Endothelial cell (in vitro differentiated cells): ENCODE data around the gene ZNF175. TPM values are rescaled to one million over a fixed set of nuclear protein-coding genes. Genes with fewer than 3 reads are reported as not detected.
A peak's percentile ranks its signal among the peaks of the same experiment; 100 is the strongest.

Experiments used
- DNase-seq: peaks from one replicate; pipeline ENCODE4 v3.0.0; 2021; ENCODE audit warnings: low spot score
- H3K27ac Mint-ChIP-seq: one replicate; pipeline ENCODE4 v1.8.0; 2021; ENCODE audit warnings: mixed read lengths, inconsistent platforms; ENCODE audit not compliant: unreplicated experiment
- H3K27me3 Mint-ChIP-seq: one replicate; pipeline ENCODE4 v1.8.0; 2021; ENCODE audit warnings: mild to moderate bottlenecking, moderate library complexity, mixed read lengths, inconsistent platforms; ENCODE audit not compliant: unreplicated experiment
- H3K36me3 Mint-ChIP-seq: one replicate; pipeline ENCODE4 v1.8.0; 2021; ENCODE audit warnings: mild to moderate bottlenecking, low read depth, mixed read lengths, inconsistent platforms; ENCODE audit not compliant: unreplicated experiment
- H3K4me1 Mint-ChIP-seq: one replicate; pipeline ENCODE4 v1.8.0; 2021; ENCODE audit warnings: mild to moderate bottlenecking, mixed read lengths, inconsistent platforms; ENCODE audit not compliant: unreplicated experiment
- H3K4me3 Mint-ChIP-seq: one replicate; pipeline ENCODE4 v1.8.0; 2021; ENCODE audit warnings: mild to moderate bottlenecking, mixed read lengths, inconsistent platforms; ENCODE audit not compliant: unreplicated experiment
- H3K9me3 Mint-ChIP-seq: one replicate; pipeline ENCODE4 v1.8.0; 2021; ENCODE audit warnings: mixed read lengths, inconsistent platforms; ENCODE audit not compliant: unreplicated experiment
- total RNA-seq: library from RNA; stranded (reverse); fragmentation: NEBNext Ultra II Directional; extraction: Animal tissue kit (Norgen Biotek cat#: 25700); gene quantifications from one replicate; pipeline ENCODE4 v1.2.1, GENCODE V29; 2021; ENCODE audit not compliant: unreplicated experiment
- TF ChIP-seq, protein P1 (sequence below): fragments of 200-600 bp; sonication (generic); IDR thresholded peaks from one replicate; pipeline ENCODE4 v1.5.0; 2021; ENCODE audit warnings: antibody characterized with exemption; ENCODE audit not compliant: unreplicated experiment

The ZNF175 gene
- total RNA-seq, 1 donor from 2014 or later, result 18.3 TPM

- Mint-ChIP-seq H3K27me3 (peaks cover 22% of the 10 kb centered on the region), H3K4me3 (peak overlapping the region; percentile 62), H3K4me1 (peaks cover 54% of the 10 kb centered on the region), H3K9me3 (no peaks in the 10 kb centered on the region), H3K27ac (no peak overlapping the region), H3K36me3 (no peaks in the 10 kb centered on the region)
- no peak for DNase-seq
- TF ChIP-seq, protein P1, sequence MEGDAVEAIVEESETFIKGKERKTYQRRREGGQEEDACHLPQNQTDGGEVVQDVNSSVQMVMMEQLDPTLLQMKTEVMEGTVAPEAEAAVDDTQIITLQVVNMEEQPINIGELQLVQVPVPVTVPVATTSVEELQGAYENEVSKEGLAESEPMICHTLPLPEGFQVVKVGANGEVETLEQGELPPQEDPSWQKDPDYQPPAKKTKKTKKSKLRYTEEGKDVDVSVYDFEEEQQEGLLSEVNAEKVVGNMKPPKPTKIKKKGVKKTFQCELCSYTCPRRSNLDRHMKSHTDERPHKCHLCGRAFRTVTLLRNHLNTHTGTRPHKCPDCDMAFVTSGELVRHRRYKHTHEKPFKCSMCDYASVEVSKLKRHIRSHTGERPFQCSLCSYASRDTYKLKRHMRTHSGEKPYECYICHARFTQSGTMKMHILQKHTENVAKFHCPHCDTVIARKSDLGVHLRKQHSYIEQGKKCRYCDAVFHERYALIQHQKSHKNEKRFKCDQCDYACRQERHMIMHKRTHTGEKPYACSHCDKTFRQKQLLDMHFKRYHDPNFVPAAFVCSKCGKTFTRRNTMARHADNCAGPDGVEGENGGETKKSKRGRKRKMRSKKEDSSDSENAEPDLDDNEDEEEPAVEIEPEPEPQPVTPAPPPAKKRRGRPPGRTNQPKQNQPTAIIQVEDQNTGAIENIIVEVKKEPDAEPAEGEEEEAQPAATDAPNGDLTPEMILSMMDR, result no peak
Observed at GRCh38 chr19:51549533-51550324, 21.4 kb upstream of the ZNF175 start.

GRCh38 chr19:51550848-51551672 is 20.0 kb upstream of the ZNF175 start:
- Mint-ChIP-seq H3K4me1 (peaks cover 46% of the 10 kb centered on the region), H3K4me3 (no peak overlapping the region), H3K27ac (no peak overlapping the region), H3K27me3 (peaks cover 22% of the 10 kb centered on the region), H3K9me3 (no peaks in the 10 kb centered on the region), H3K36me3 (no peaks in the 10 kb centered on the region)
- DNase-seq, result no peak
- TF ChIP-seq, protein P1, result no peak

- Mint-ChIP-seq H3K4me1 (peaks cover 38% of the 10 kb centered on the region), H3K27ac (no peak overlapping the region), H3K36me3 (no peaks in the 10 kb centered on the region), H3K9me3 (no peaks in the 10 kb centered on the region), H3K4me3 (no peak overlapping the region), H3K27me3 (peaks cover 22% of the 10 kb centered on the region)
- TF ChIP-seq, protein P1, result no peak
- no peak for DNase-seq
Observed at GRCh38 chr19:51551673-51552432, 19.2 kb upstream of the ZNF175 start.

DNA sequence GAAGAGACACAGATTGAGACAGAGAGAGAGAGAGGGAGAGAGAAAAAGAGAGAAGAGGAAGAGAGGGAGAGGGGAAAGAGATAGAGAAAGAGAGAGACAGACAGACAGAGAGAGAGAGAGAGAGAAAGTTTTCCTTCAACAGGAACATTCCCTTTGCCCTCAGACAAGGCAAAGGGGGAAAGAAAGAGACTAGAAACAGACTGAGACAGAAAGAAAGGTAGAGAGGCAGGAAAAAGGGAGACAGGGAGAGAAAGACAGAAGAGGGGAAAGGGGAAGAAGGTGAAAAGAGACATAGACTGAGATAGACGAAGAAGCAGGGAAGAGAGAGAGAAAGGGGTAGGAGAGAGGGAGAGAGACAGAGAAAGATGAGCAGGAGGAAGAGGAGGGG is 18.5 kb upstream of the ZNF175 start:
- no peak for DNase-seq
- TF ChIP-seq, protein P1, result no peak
- H3K9me3 Mint-ChIP-seq, result no peaks in the 10 kb centered on the region
- peaks cover 15% of the 10 kb centered on the region for H3K27me3 Mint-ChIP-seq
- H3K27ac Mint-ChIP-seq, result no peak overlapping the region
- no peak overlapping the region for H3K4me3 Mint-ChIP-seq
- H3K4me1 Mint-ChIP-seq, result peaks cover 31% of the 10 kb centered on the region
- no peaks in the 10 kb centered on the region for H3K36me3 Mint-ChIP-seq
